H1 (cell line): ENCODE results near the gene SPIB. TPM values are rescaled to one million over a fixed set of nuclear protein-coding genes. Genes with fewer than 3 reads are reported as not detected.

Source experiments
- CTCF ChIA-PET: fragments of 300-600 bp; sonication (Branson Sonifier 250); formaldehyde crosslinking; loops from one replicate; lab custom pipeline; 2021; ENCODE audit not compliant: partially characterized antibody; lab: Charles Lee
- POLR2A ChIA-PET: fragments of 300-600 bp; sonication (Branson Sonifier 250); formaldehyde crosslinking; loops from one replicate; lab custom pipeline; 2021; ENCODE audit warnings: inconsistent platforms; ENCODE audit not compliant: partially characterized antibody; lab: Charles Lee
- DNase-seq, 2 experiments: peaks; one replicate each; pipeline versions ENCODE4 v3.0.0 to v3.0.0-alpha.2; 2010 to 2022; ENCODE audit warnings: low spot score in 2 of 2, low read depth in 1 of 2, mixed read lengths in 1 of 2
- FAIRE-seq: peaks from 2 replicates; lab custom pipeline; 2011; peaks lifted over from hg19 to GRCh38; lab: Jason Lieb, UNC
- H2AFZ ChIP-seq: 2 replicates; pipeline ENCODE4 v1.8.1; 2012; ENCODE audit warnings: low read length, inconsistent platforms
- H2AK5ac ChIP-seq: 2 replicates; pipeline ENCODE4 v1.6.1; 2013; ENCODE audit warnings: low read depth, low read length
- H2BK120ac ChIP-seq: replicated peaks from 2 replicates; pipeline ENCODE3; 2013; ENCODE audit warnings: low read depth, low read length, inconsistent platforms
- H2BK12ac ChIP-seq: 2 replicates; pipeline ENCODE4 v1.6.1; 2013; ENCODE audit warnings: low read depth, low read length
- H2BK15ac ChIP-seq: 2 replicates; pipeline ENCODE4 v1.6.1; 2013; ENCODE audit warnings: low read length
- H2BK20ac ChIP-seq: 2 replicates; pipeline ENCODE4 v1.6.1; 2013; ENCODE audit warnings: low read length
- H2BK5ac ChIP-seq: 2 replicates; pipeline ENCODE4 v1.6.1; 2013; ENCODE audit warnings: low read depth, low read length
- H3K14ac ChIP-seq: 2 replicates; pipeline ENCODE4 v1.6.1; 2013; ENCODE audit warnings: inconsistent platforms; ENCODE audit not compliant: insufficient read length
- H3K18ac ChIP-seq: 2 replicates; pipeline ENCODE4 v1.6.1; 2013; ENCODE audit warnings: low read length; ENCODE audit errors: extremely low read depth
- H3K23ac ChIP-seq: 2 replicates; pipeline ENCODE4 v1.6.1; 2013; ENCODE audit warnings: inconsistent platforms; ENCODE audit not compliant: insufficient read length
- H3K23me2 ChIP-seq: 2 replicates; pipeline ENCODE4 v1.6.1; 2013; ENCODE audit warnings: low read depth, low read length
- H3K27ac ChIP-seq: 2 replicates; pipeline ENCODE4 v1.6.1; 2011; ENCODE audit warnings: low read depth, low read length, inconsistent platforms
- H3K27me3 ChIP-seq, 4 experiments: replicated peaks in 1 of 4; 1 replicate in 1 of 4; 2 replicates in 3 of 4; pipeline versions ENCODE4 v1.6.1 to v1.8.1; 2011 to 2013; ENCODE audit warnings: low read length in 3 of 4, mild to moderate bottlenecking in 3 of 4, inconsistent platforms in 2 of 4, mixed read lengths in 2 of 4, moderate library complexity in 1 of 4; ENCODE audit not compliant: control insufficient read depth in 3 of 4, insufficient read depth in 3 of 4; ENCODE audit errors: extremely low read depth in 1 of 4
- H3K36me3 ChIP-seq, 4 experiments: 2 replicates each; pipeline versions ENCODE4 v1.6.1 to v1.8.1; 2011 to 2013; ENCODE audit warnings: mild to moderate bottlenecking in 4 of 4, low read length in 3 of 4, moderate library complexity in 2 of 4, control low read depth in 1 of 4, inconsistent platforms in 1 of 4; ENCODE audit not compliant: insufficient read depth in 4 of 4, control insufficient read depth in 2 of 4
- H3K4ac ChIP-seq: replicated peaks from 2 replicates; pipeline ENCODE3; 2013; ENCODE audit warnings: low read length, low read depth, mixed read lengths, inconsistent platforms; ENCODE audit not compliant: insufficient read length
- H3K4me1 ChIP-seq, 4 experiments: replicated peaks in 1 of 4; 1 replicate in 1 of 4; 2 replicates in 3 of 4; pipeline versions ENCODE4 v1.6.1 to v1.8.1; 2011 to 2013; ENCODE audit warnings: low read length in 3 of 4, inconsistent platforms in 2 of 4, mixed read lengths in 1 of 4; ENCODE audit not compliant: insufficient read depth in 4 of 4, control insufficient read depth in 3 of 4
- H3K4me2 ChIP-seq, 2 experiments: 2 replicates each; pipeline versions ENCODE4 v1.6.1 to v1.8.1; 2011 to 2013; ENCODE audit warnings: low read depth in 2 of 2, low read length in 2 of 2, control low read depth in 1 of 2, inconsistent platforms in 1 of 2, mild to moderate bottlenecking in 1 of 2; ENCODE audit not compliant: insufficient read depth in 1 of 2
- H3K4me3 ChIP-seq, 4 experiments: fragments of 200-600, 300-600 bp in 1 of 4; sonication (generic), shearing (Covaris generic), sonication (Bioruptor Twin) in 1 of 4; 2 replicates each; pipeline versions ENCODE4 v1.5.1 to v1.8.1; 2011 to 2016; ENCODE audit warnings: low read length in 4 of 4, low read depth in 3 of 4, control low read depth in 2 of 4, inconsistent platforms in 2 of 4, mild to moderate bottlenecking in 2 of 4, mixed read lengths in 1 of 4, moderate library complexity in 1 of 4; ENCODE audit not compliant: insufficient read depth in 2 of 4; ENCODE audit errors: extremely low read depth in 1 of 4
- H3K56ac ChIP-seq: replicated peaks from 2 replicates; pipeline ENCODE3; 2013; ENCODE audit warnings: low read depth, mild to moderate bottlenecking, mixed read lengths, low read length, inconsistent platforms; ENCODE audit not compliant: insufficient read length
- H3K79me1 ChIP-seq: 2 replicates; pipeline ENCODE4 v1.6.1; 2013; ENCODE audit warnings: low read depth, low read length, control low read depth
- H3K79me2 ChIP-seq, 2 experiments: 2 replicates each; pipeline versions ENCODE4 v1.6.1 to v1.8.1; 2012 to 2013; ENCODE audit warnings: low read length in 2 of 2, mild to moderate bottlenecking in 2 of 2, inconsistent platforms in 1 of 2; ENCODE audit not compliant: insufficient read depth in 2 of 2, control insufficient read depth in 1 of 2
- H3K9ac ChIP-seq, 4 experiments: replicated peaks in 1 of 4; 1 replicate in 1 of 4; 2 replicates in 3 of 4; pipeline versions ENCODE4 v1.6.1 to v1.8.1; 2011 to 2013; ENCODE audit warnings: low read depth in 3 of 4, low read length in 3 of 4, control low read depth in 2 of 4, mild to moderate bottlenecking in 2 of 4, moderate library complexity in 2 of 4, inconsistent platforms in 1 of 4; ENCODE audit errors: extremely low read depth in 1 of 4
- H3K9me3 ChIP-seq, 2 experiments: 2 replicates each; pipeline versions ENCODE4 v1.6.1 to v1.8.1; 2012 to 2013; ENCODE audit warnings: mild to moderate bottlenecking in 2 of 2, moderate library complexity in 2 of 2, control low read depth in 1 of 2, inconsistent platforms in 1 of 2, low read depth in 1 of 2, low read length in 1 of 2, mixed read lengths in 1 of 2; ENCODE audit not compliant: insufficient read depth in 2 of 2
- H4K20me1 ChIP-seq, 2 experiments: replicated peaks in 1 of 2; 2 replicates each; pipeline versions ENCODE3 to v1.8.1; 2011 to 2013; ENCODE audit warnings: inconsistent platforms in 2 of 2, low read length in 2 of 2, mild to moderate bottlenecking in 1 of 2; ENCODE audit not compliant: insufficient read depth in 2 of 2, control insufficient read depth in 1 of 2
- H4K5ac ChIP-seq: 2 replicates; pipeline ENCODE4 v1.6.1; 2013; ENCODE audit warnings: low read length, low read depth, mixed read lengths, inconsistent platforms; ENCODE audit not compliant: insufficient read length
- H4K8ac ChIP-seq: 2 replicates; pipeline ENCODE4 v1.8.0; 2013; ENCODE audit warnings: mild to moderate bottlenecking, moderate library complexity, low read length, inconsistent platforms; ENCODE audit not compliant: insufficient read depth; ENCODE audit errors: extremely low read depth
- H4K91ac ChIP-seq: replicated peaks from 2 replicates; pipeline ENCODE3; 2013; ENCODE audit warnings: low read length, mixed read lengths, inconsistent platforms; ENCODE audit not compliant: insufficient read length
- ASH2L ChIP-seq: fragments of 200-600, 300-600 bp; sonication (generic); IDR thresholded peaks from one replicate; pipeline ENCODE4 v1.7.1; 2017; ENCODE audit warnings: low read length
- ATF2 ChIP-seq: IDR thresholded peaks from 2 replicates; pipeline ENCODE4 v1.6.1; 2012; ENCODE audit warnings: low read length, inconsistent platforms
- TEAD4 ChIP-seq: IDR thresholded peaks from 2 replicates; pipeline ENCODE4 v1.6.1; 2012; ENCODE audit warnings: low read depth, low read length, inconsistent platforms, mixed read lengths
- WGBS, 2 experiments: shearing (Covaris generic) in 1 of 2; methylation state at CpG; one replicate each; pipeline versions ENCODE4 v1.1.6 to v1.1.7; 2013 to 2015; ENCODE audit warnings: low lambda C conversion rate in 2 of 2, mixed read lengths in 2 of 2, inconsistent platforms in 1 of 2, low coverage in 1 of 2, missing lambda C conversion rate in 1 of 2; ENCODE audit not compliant: insufficient replicate concordance in 2 of 2, insufficient coverage in 1 of 2, insufficient read length in 1 of 2; ENCODE audit errors: extremely low coverage in 1 of 2, missing lambda C conversion rate in 1 of 2; 5-methylcytosine and 5-hydroxymethylcytosine counted together
- polyA plus RNA-seq, 7 experiments: library from polyadenylated mRNA; depleted of rRNA in 3 of 7; stranded (reverse) in 5 of 7; unstranded in 2 of 7; fragments of >200 nt in 5 of 7; fragments of 200-250 nt in 2 of 7; gene quantifications; 1 replicate in 5 of 7; 2 replicates in 1 of 7; 4 replicates in 1 of 7; pipeline versions ENCODE4 v1.2.1 to v1.2.3, GENCODE V29; 2011 to 2013; ENCODE audit warnings: missing spikeins in 2 of 7, mixed read lengths in 2 of 7
- total RNA-seq: library from RNA; stranded (reverse); fragmentation: NEBNext Ultra II Directional; extraction: Animal tissue kit (Norgen Biotek cat#: 25700); gene quantifications from 2 replicates; pipeline ENCODE4 v1.2.1, GENCODE V29; 2021

SPIB gene
- total and polyA plus RNA-seq, 2 of the 8 experiments (the other 6 are each of a cell fraction or from before 2014, with no cell fraction given) = 11.1 to 17.4 TPM

- H3K18ac ChIP-seq = no peak overlapping the region
- no peak overlapping the region for H2AK5ac ChIP-seq
- no peak overlapping the region for H3K4me2 ChIP-seq
- no peak overlapping the region for H3K56ac ChIP-seq
- CTCF ChIA-PET = interaction anchor here (0.6 to 2.5 kb wide), 9 partner anchors 11 to 301 kb away, joined by 3 to 13 read pairs (median 4); partner anchors contain the start of gene NR1H2
- no peak for FAIRE-seq
- no peak overlapping the region for H2BK12ac ChIP-seq
- H3K9me3 ChIP-seq = no peaks in the 10 kb centered on the region
- no peak overlapping the region for H3K9ac ChIP-seq
- no peak overlapping the region for H2BK15ac ChIP-seq
- H4K20me1 ChIP-seq = peaks cover 0 to 6% of the 10 kb centered on the region in 2 experiments
- no peak overlapping the region for H2AFZ ChIP-seq
- no peaks in the 10 kb centered on the region for H3K79me1 ChIP-seq
- no peaks in the 10 kb centered on the region for H3K23me2 ChIP-seq
- H4K91ac ChIP-seq = no peak overlapping the region
- no peak overlapping the region for H2BK20ac ChIP-seq
- no peaks in the 10 kb centered on the region for H3K27me3 ChIP-seq
- H2BK5ac ChIP-seq = no peak overlapping the region
- no peak overlapping the region for H4K8ac ChIP-seq
- TF ChIP-seq TEAD4 (no peak), ASH2L (no peak), ATF2 (no peak)
- TF ChIP-seq, all 59 proteins: peak for 0
- no peak overlapping the region for H2BK120ac ChIP-seq
- no peak overlapping the region for H4K5ac ChIP-seq
- peaks cover 16 to 43% (median 26%) of the 10 kb centered on the region in 4 experiments; a peak in 7 of 8 replicates for H3K36me3 ChIP-seq
- no peak overlapping the region for H3K4me3 ChIP-seq
- no peak for DNase-seq
- no peak overlapping the region for H3K14ac ChIP-seq
- H3K4ac ChIP-seq = no peak overlapping the region
- 92% methylated on average over 10 of the region's 10 CpGs; no CpG with 5 or more reads in 1 of the 2 experiments for WGBS, 2 experiments
- no peaks in the 10 kb centered on the region for H3K79me2 ChIP-seq
- H3K4me1 ChIP-seq = 0 out of 7 replicates have a peak, but pooled peaks cover 0 to 2% (median 0%) of the 10 kb centered on the region in 4 experiments
- H3K23ac ChIP-seq = no peak overlapping the region
- H3K27ac ChIP-seq = no peak overlapping the region
- POLR2A ChIA-PET = interaction anchor here (1.0 to 2.1 kb wide), 5 partner anchors 10 to 54 kb away, joined by 3 to 9 read pairs (median 3); partner anchors contain the start of gene POLD1
These were observed 8.6 kb upstream of the SPIB start for GRCh38 chr19:50410109-50410508.
